Kidney epithelial cell (primary cell): Measurements from ENCODE around the gene ZNF415. TPM values are rescaled to one million over a fixed set of nuclear protein-coding genes. Genes with fewer than 3 reads are reported as not detected.

Experiments
- DNase-seq: peaks from one replicate; pipeline ENCODE4 v3.0.0-alpha.2; 2010; ENCODE audit warnings: low read depth
- H3K27me3 ChIP-seq: 2 replicates; pipeline ENCODE4 v1.6.0; 2011; ENCODE audit warnings: low read length; ENCODE audit not compliant: control insufficient read depth, insufficient read depth
- H3K36me3 ChIP-seq: 2 replicates; pipeline ENCODE4 v1.5.1; 2011; ENCODE audit warnings: low read length; ENCODE audit not compliant: control insufficient read depth, insufficient read depth
- H3K4me3 ChIP-seq: 2 replicates; pipeline ENCODE4 v1.5.1; 2011; ENCODE audit warnings: low read depth, mild to moderate bottlenecking, control low read depth, low read length
- CTCF ChIP-seq: IDR thresholded peaks from 2 replicates; pipeline ENCODE4 v1.5.1; 2011; ENCODE audit warnings: mild to moderate bottlenecking, moderate library complexity, low read length, control low read depth, inconsistent platforms; ENCODE audit not compliant: insufficient read depth, poor library complexity, severe bottlenecking
- total RNA-seq: library from RNA; depleted of rRNA; stranded (reverse); fragments of >200 nt; gene quantifications from 2 replicates; pipeline ENCODE4 v1.2.3, GENCODE V29; 2015

The ZNF415 gene
- total RNA-seq, 1 donor from 2014 or later: 3.9 TPM

- Histone ChIP-seq H3K4me3 (no peak overlapping the region), H3K36me3 (peaks cover 4% of the 10 kb centered on the region), H3K27me3 (no peaks in the 10 kb centered on the region)
- DNase-seq: no peak
- peak; percentile 42 for TF ChIP-seq CTCF
Observed at GRCh38 chr19:53076984-53077383, 55.7 kb downstream of the ZNF415 start.

- Histone ChIP-seq H3K36me3 (peaks cover 4% of the 10 kb centered on the region), H3K4me3 (no peak overlapping the region), H3K27me3 (no peaks in the 10 kb centered on the region)
- no peak for DNase-seq
- no peak for TF ChIP-seq CTCF
Observed at GRCh38 chr19:53068834-53069233, 63.9 kb downstream of the ZNF415 start.

DNA sequence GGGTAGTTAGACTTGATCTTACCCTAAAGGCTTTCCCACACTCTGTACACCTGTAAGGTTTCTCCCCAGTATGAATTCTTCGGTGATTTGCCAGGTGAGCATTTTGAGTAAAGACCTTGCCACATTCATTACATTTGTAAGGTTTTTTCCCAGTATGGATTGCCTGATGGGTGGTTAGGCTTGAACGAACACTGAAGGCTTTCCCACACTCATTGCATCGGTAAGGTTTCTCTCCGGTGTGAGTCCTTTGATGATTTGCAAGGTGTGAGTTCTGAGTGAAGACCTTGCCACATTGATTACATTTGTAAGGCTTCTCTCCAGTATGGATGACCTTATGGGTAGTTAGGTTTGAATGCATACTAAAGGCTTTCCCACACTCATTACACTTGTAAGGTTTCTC, 64.5 kb downstream of the ZNF415 start:
- no peak for DNase-seq
- no peak for TF ChIP-seq CTCF
- no peaks in the 10 kb centered on the region for H3K27me3 ChIP-seq
- no peak overlapping the region for H3K4me3 ChIP-seq
- H3K36me3 ChIP-seq: peaks cover 4% of the 10 kb centered on the region

GRCh38 chr19:53057904-53058580, 74.7 kb downstream of the ZNF415 start:
- Histone ChIP-seq H3K27me3 (no peaks in the 10 kb centered on the region), H3K4me3 (no peak overlapping the region)
- no peak for TF ChIP-seq CTCF

More at GRCh38 chr19:53057904-53058580, 74.7 kb downstream of the ZNF415 start:
- DNase-seq: no peak
- no peaks in the 10 kb centered on the region for H3K36me3 ChIP-seq

Other genes starting within 250 kb of the ZNF415 start
- gene ZNF320, start 235.3 kb downstream of the ZNF415 start, total RNA-seq: 16.9 and 24.2 TPM in 2 replicates
- gene ZNF888, start 209.5 kb downstream of the ZNF415 start, total RNA-seq: 4.3 and 5.4 TPM in 2 replicates
- gene ZNF816, start 170.0 kb downstream of the ZNF415 start, total RNA-seq: 12.8 and 13.1 TPM in 2 replicates
- gene ERVV-1, start 119.0 kb downstream of the ZNF415 start, total RNA-seq: not detected in 2 replicates
- not detected in 2 replicates for gene ERVV-2, start 88.2 kb downstream of the ZNF415 start, total RNA-seq
- gene ZNF160, start 29.5 kb downstream of the ZNF415 start, total RNA-seq: 16.5 and 21.8 TPM in 2 replicates
- 5.5 and 8.0 TPM in 2 replicates for gene ZNF347, start 26.1 kb upstream of the ZNF415 start, total RNA-seq
- 2.9 and 5.8 TPM in 2 replicates for gene ZNF665, start 60.4 kb upstream of the ZNF415 start, total RNA-seq
- gene ZNF677, start 122.0 kb upstream of the ZNF415 start, total RNA-seq: 25.3 and 31.6 TPM in 2 replicates
- not detected in 2 replicates for gene VN1R2, start 125.4 kb upstream of the ZNF415 start, total RNA-seq
- not detected in 2 replicates for gene VN1R4, start 134.8 kb upstream of the ZNF415 start, total RNA-seq
- gene ZNF845, start 200.8 kb upstream of the ZNF415 start, total RNA-seq: 6.6 and 7.8 TPM in 2 replicates
- gene ZNF525, start 232.8 kb upstream of the ZNF415 start, total RNA-seq: 6.3 and 11.4 TPM in 2 replicates